H7 (cell line): ENCODE results near the gene TMED9. TPM values are rescaled to one million over a fixed set of nuclear protein-coding genes. Genes with fewer than 3 reads are reported as not detected.
"Not testable (repeated sequence)": the region's sequence is repeated elsewhere in the genome, so short reads cannot be mapped to it uniquely, and the experiment has no call there.

ENCODE experiments used
- DNase-seq: peaks from one replicate; pipeline ENCODE4 v3.0.0; 2012
- H3K27me3 ChIP-seq: 2 replicates; pipeline ENCODE4 v1.6.0; 2011; ENCODE audit warnings: mild to moderate bottlenecking, low read length; ENCODE audit not compliant: control insufficient read depth, insufficient read depth
- H3K36me3 ChIP-seq: replicated peaks from 2 replicates; pipeline ENCODE4 v1.5.1; 2011; ENCODE audit warnings: low read length; ENCODE audit not compliant: control insufficient read depth, insufficient read depth
- H3K4me3 ChIP-seq: 2 replicates; pipeline ENCODE4 v1.5.1; 2011; ENCODE audit warnings: low read depth, mild to moderate bottlenecking, control low read depth, low read length, moderate library complexity; ENCODE audit not compliant: insufficient read depth
- total RNA-seq: library from RNA; depleted of rRNA; stranded (reverse); fragments of >200 nt; shearing (Covaris generic); gene quantifications from 2 replicates; pipeline ENCODE4 v1.2.3, GENCODE V29; 2014

Gene TMED9
- total RNA-seq, 1 experiment from 2014 or later = 52.3 TPM

- Histone ChIP-seq H3K4me3 (no peak overlapping the region), H3K27me3 (no peaks in the 10 kb centered on the region), H3K36me3 (no peaks in the 10 kb centered on the region; the same call in none of the 2 replicates)
- DNase-seq = peak; percentile 16
Measured at GRCh38 chr5:177606071-177607051, 14.4 kb downstream of the TMED9 start.

GRCh38 chr5:177607115-177607451 is 15.1 kb downstream of the TMED9 start:
- no peak overlapping the region for H3K4me3 ChIP-seq
- DNase-seq = no peak
- no peaks in the 10 kb centered on the region for H3K27me3 ChIP-seq
- H3K36me3 ChIP-seq = no peaks in the 10 kb centered on the region; the same call in none of the 2 replicates

DNA sequence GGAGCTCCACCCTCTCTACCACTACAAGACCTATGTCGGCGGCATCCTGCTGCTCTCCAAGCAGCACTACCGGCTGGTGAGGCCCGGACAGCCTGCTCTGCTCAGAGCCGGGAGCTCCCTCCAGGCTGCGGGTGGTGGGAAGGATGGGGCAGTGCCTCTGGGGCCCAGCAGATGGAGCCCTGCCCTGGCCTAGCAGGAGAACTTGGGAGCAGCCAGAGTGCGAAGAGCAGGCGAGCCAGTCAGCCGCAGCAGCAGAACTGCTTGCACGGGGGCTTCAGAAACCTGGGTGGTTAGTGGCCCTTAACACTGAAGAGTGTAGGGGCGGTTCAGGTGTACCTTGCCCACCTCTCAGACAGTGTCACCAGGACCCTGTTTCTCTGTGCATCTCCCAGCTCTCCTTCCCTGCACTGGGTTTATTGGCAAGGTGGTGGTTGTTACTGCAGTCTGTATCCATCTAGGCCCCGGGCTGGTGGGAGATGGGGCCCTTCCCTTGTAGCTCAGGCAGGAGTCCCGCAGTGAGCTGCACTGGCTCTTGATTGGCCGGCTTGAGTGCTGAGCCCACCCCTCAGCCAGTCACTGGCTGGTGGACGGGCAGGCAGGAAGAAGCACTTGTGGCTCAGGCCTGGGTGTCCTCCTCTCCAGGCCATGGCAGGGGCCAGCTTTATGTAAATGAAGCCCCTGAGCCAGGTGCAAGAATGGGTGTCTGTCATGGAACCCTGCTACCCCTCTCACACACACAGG is 15.6 kb downstream of the TMED9 start:
- DNase-seq = peak; percentile 94
- no peaks in the 10 kb centered on the region for H3K27me3 ChIP-seq
- no peaks in the 10 kb centered on the region; the same call in none of the 2 replicates for H3K36me3 ChIP-seq
- no peak overlapping the region for H3K4me3 ChIP-seq

GRCh38 chr5:177608243-177609075 is 16.5 kb downstream of the TMED9 start:
- H3K36me3 ChIP-seq = no peaks in the 10 kb centered on the region; the same call in none of the 2 replicates
- peak; percentile 59 for DNase-seq
- H3K27me3 ChIP-seq = no peaks in the 10 kb centered on the region
- no peak overlapping the region for H3K4me3 ChIP-seq

- DNase-seq = peak; percentile 20
- Histone ChIP-seq H3K4me3 (no peak overlapping the region), H3K27me3 (no peaks in the 10 kb centered on the region), H3K36me3 (no peaks in the 10 kb centered on the region; the same call in none of the 2 replicates)
Measured at GRCh38 chr5:177609076-177610059, 17.4 kb downstream of the TMED9 start.

GRCh38 chr5:177610131-177610769 is 18.2 kb downstream of the TMED9 start:
- Histone ChIP-seq H3K36me3 (no peaks in the 10 kb centered on the region; the same call in none of the 2 replicates), H3K4me3 (no peak overlapping the region), H3K27me3 (no peaks in the 10 kb centered on the region)
- DNase-seq = peak; percentile 18

- no peaks in the 10 kb centered on the region for H3K27me3 ChIP-seq
- H3K36me3 ChIP-seq = no peaks in the 10 kb centered on the region; the same call in none of the 2 replicates
- DNase-seq = peak; percentile 20
- no peak overlapping the region for H3K4me3 ChIP-seq
Measured at GRCh38 chr5:177610770-177611445, 18.9 kb downstream of the TMED9 start.

DNA sequence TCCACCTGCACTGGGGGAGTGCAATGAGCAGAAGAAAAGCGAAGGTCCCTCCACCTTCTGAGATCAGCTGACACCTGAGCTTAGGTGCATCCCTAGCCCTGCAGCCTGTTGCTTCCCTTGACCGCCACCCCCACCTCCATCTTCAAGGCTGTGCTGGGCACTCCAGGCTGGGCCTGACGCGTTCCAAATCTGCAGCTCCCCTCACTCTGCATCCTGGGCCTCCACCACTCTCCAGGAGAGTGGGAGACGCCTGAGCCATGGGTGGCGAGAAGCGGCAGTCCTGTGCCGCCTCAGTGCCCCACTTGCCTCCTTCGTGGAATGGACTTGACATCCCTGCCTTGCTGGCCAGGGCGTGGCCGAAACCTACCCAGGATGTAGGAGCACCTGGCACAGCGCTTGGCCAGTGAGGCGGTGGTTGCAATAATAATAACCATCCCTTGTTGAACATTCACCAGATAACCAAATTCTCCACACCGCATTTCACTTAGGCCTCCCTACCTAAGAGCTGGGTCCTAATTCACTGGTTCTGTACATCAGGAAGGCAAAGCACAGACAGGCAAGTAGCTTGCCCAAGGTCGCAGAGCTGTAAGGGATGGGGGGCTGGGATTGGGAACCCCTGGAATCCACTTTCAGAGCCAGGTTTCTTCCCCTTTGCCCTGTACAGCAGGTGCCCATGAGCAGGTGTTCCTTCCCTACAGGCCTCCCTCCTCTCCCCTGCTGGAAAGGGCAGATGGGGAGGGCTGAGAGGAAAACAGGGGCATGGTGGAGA is 19.6 kb downstream of the TMED9 start:
- Histone ChIP-seq H3K36me3 (no peaks in the 10 kb centered on the region; the same call in none of the 2 replicates), H3K27me3 (no peaks in the 10 kb centered on the region), H3K4me3 (no peak overlapping the region)
- DNase-seq = peak; percentile 26

- no peaks in the 10 kb centered on the region; the same call in none of the 2 replicates for H3K36me3 ChIP-seq
- DNase-seq = no peak
- no peaks in the 10 kb centered on the region for H3K27me3 ChIP-seq
- H3K4me3 ChIP-seq = no peak overlapping the region
Measured at GRCh38 chr5:177612215-177612673, 20.2 kb downstream of the TMED9 start.

DNA sequence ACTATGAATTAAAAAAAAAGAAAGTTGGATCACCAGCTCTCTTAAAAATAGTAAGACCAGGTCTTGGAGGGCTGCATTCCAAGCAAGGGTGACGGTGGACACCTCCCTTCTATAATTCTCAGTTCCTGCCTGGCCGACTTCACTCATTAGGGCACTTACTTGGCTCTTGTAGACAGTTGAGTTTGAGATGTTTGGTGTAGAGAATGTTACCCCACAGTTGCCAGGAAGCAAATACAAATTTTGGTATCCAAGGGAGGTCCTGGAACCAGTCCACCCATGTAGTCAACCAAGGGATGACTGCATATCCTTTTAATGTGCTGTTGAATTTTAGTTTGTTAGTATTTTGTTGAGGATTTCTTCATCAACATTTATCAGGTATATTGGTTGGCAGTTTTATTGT is 28.6 kb downstream of the TMED9 start:
- H3K27me3 ChIP-seq = no peaks in the 10 kb centered on the region
- no peak for DNase-seq
- no peak overlapping the region for H3K4me3 ChIP-seq
- H3K36me3 ChIP-seq = peaks cover 7% of the 10 kb centered on the region

- not testable (repeated sequence) for DNase-seq, H3K4me3 ChIP-seq, H3K27me3 ChIP-seq
Measured at GRCh38 chr5:177624172-177624571, 32.2 kb downstream of the TMED9 start.

GRCh38 chr5:177630186-177630585 is 38.2 kb downstream of the TMED9 start:
- DNase-seq, H3K4me3 ChIP-seq, H3K27me3 ChIP-seq, H3K36me3 ChIP-seq: not testable (repeated sequence)

More at GRCh38 chr5:177624172-177624571, 32.2 kb downstream of the TMED9 start:
- H3K36me3 ChIP-seq = not testable (repeated sequence)
